SK-N-SH treated with all-trans-retinoic acid at 6 μM for 48 hours (cell line): ENCODE results near the gene INSL6.

ENCODE experiments used
- ARNTL ChIP-seq: fragments of 450-650 bp; formaldehyde crosslinking; IDR thresholded peaks from 2 replicates; pipeline ENCODE4 v1.5.0; 2020; ENCODE audit warnings: low read depth, mild to moderate bottlenecking, moderate library complexity, borderline replicate concordance
- BACH2 ChIP-seq: fragments of 250-450 bp; sonication (Bioruptor Pico); IDR thresholded peaks from 2 replicates; pipeline ENCODE4 v1.9.0; 2021; ENCODE audit warnings: mild to moderate bottlenecking, borderline replicate concordance
- OSR1 ChIP-seq: fragments of 250-450 bp; sonication (Bioruptor Pico); IDR thresholded peaks from 2 replicates; pipeline ENCODE4 v1.8.0; 2022; ENCODE audit warnings: moderate library complexity, mild to moderate bottlenecking, inconsistent platforms
- PPARA ChIP-seq: fragments of 250-450 bp; sonication (Bioruptor Pico); IDR thresholded peaks from 2 replicates; pipeline ENCODE4 v1.5.0; 2020; ENCODE audit warnings: mild to moderate bottlenecking, borderline replicate concordance
- ZC3H10 ChIP-seq: fragments of 250-450 bp; sonication (Bioruptor Pico); IDR thresholded peaks from 2 replicates; pipeline ENCODE4 v1.5.1; 2021; ENCODE audit warnings: mild to moderate bottlenecking, moderate library complexity
- ZNF8 ChIP-seq: fragments of 450-650 bp; formaldehyde crosslinking; IDR thresholded peaks from 2 replicates; pipeline ENCODE4 v1.5.0; 2020; ENCODE audit warnings: mild to moderate bottlenecking, moderate library complexity
- TF ChIP-seq, protein P1 (sequence below): fragments of 250-450 bp; sonication (Bioruptor Pico); IDR thresholded peaks from 2 replicates; pipeline ENCODE4 v1.5.1; 2020; ENCODE audit warnings: low read depth, mild to moderate bottlenecking, moderate library complexity
- TF ChIP-seq, protein P2 (sequence below): fragments of 250-450 bp; sonication (Bioruptor Pico); IDR thresholded peaks from 2 replicates; pipeline ENCODE4 v1.8.0; 2021; ENCODE audit warnings: low read depth, mild to moderate bottlenecking, moderate library complexity, borderline replicate concordance
- TF ChIP-seq, protein P3 (sequence below): fragments of 250-450 bp; sonication (Bioruptor Pico); IDR thresholded peaks from 2 replicates; pipeline ENCODE4 v1.8.0; 2020; ENCODE audit warnings: mild to moderate bottlenecking, moderate library complexity, borderline replicate concordance

DNA sequence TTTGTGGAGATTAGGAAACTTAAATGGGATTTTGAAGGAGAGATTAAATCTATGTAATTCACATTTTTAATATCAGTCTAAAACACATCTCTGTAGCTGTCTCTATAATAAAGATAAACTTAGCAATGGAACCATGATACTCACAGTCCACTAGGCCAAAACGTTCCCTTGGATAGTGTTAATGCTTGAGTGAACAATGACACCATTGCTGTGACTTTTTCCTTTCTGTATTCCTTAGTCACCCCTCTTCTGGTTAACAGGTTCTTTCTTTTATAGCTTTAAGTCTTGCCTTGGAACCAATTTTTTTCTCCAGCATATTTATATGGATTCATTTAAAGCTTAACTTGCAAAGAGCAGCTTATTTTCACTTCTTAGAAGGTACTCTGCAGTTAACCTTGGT is 63.3 kb downstream of the INSL6 start:
- TF ChIP-seq ZNF8 (no peak), ARNTL (no peak), PPARA (no peak), OSR1 (CRISPR knock-in tag) (no peak), BACH2 (CRISPR knock-in tag) (no peak), ZC3H10 (no peak)
- TF ChIP-seq, protein P1, sequence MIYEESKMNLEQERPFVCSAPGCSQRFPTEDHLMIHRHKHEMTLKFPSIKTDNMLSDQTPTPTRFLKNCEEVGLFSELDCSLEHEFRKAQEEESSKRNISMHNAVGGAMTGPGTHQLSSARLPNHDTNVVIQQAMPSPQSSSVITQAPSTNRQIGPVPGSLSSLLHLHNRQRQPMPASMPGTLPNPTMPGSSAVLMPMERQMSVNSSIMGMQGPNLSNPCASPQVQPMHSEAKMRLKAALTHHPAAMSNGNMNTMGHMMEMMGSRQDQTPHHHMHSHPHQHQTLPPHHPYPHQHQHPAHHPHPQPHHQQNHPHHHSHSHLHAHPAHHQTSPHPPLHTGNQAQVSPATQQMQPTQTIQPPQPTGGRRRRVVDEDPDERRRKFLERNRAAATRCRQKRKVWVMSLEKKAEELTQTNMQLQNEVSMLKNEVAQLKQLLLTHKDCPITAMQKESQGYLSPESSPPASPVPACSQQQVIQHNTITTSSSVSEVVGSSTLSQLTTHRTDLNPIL (CRISPR knock-in tag), result no peak
- TF ChIP-seq, protein P2, sequence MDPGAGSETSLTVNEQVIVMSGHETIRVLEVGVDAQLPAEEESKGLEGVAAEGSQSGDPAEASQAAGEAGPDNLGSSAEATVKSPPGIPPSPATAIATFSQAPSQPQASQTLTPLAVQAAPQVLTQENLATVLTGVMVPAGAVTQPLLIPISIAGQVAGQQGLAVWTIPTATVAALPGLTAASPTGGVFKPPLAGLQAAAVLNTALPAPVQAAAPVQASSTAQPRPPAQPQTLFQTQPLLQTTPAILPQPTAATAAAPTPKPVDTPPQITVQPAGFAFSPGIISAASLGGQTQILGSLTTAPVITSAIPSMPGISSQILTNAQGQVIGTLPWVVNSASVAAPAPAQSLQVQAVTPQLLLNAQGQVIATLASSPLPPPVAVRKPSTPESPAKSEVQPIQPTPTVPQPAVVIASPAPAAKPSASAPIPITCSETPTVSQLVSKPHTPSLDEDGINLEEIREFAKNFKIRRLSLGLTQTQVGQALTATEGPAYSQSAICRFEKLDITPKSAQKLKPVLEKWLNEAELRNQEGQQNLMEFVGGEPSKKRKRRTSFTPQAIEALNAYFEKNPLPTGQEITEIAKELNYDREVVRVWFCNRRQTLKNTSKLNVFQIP, result no peak
- TF ChIP-seq, protein P3, sequence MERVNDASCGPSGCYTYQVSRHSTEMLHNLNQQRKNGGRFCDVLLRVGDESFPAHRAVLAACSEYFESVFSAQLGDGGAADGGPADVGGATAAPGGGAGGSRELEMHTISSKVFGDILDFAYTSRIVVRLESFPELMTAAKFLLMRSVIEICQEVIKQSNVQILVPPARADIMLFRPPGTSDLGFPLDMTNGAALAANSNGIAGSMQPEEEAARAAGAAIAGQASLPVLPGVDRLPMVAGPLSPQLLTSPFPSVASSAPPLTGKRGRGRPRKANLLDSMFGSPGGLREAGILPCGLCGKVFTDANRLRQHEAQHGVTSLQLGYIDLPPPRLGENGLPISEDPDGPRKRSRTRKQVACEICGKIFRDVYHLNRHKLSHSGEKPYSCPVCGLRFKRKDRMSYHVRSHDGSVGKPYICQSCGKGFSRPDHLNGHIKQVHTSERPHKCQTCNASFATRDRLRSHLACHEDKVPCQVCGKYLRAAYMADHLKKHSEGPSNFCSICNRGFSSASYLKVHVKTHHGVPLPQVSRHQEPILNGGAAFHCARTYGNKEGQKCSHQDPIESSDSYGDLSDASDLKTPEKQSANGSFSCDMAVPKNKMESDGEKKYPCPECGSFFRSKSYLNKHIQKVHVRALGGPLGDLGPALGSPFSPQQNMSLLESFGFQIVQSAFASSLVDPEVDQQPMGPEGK, result no peak
